ENCODE results near the gene QRICH1. TPM values are rescaled to one million over a fixed set of nuclear protein-coding genes. Genes with fewer than 3 reads are reported as not detected.

Gene QRICH1
- total RNA-seq, 1 donor from 2014 or later = 77.5 TPM

- no peak for DNase-seq (ENCODE audit: low spot score)
- TF ChIP-seq CTCF (IDR thresholded peaks at IDR 0.05) = no peak
- no peak overlapping the region for H3K27ac Mint-ChIP-seq (ENCODE audit: unreplicated experiment)
- peaks cover 18% of the 10 kb centered on the region for H3K36me3 Mint-ChIP-seq (ENCODE audit: low read depth)
- H3K27me3 Mint-ChIP-seq (ENCODE audit: low read depth) = no peaks in the 10 kb centered on the region
- no peaks in the 10 kb centered on the region for H3K9me3 Mint-ChIP-seq (ENCODE audit: low read depth)
- H3K4me3 Mint-ChIP-seq (ENCODE audit: unreplicated experiment) = no peak overlapping the region
- peaks cover 10% of the 10 kb centered on the region for H3K4me1 Mint-ChIP-seq (ENCODE audit: low read depth)
Measured at GRCh38 chr3:49034650-49035049, 59.2 kb downstream of the QRICH1 start.

GRCh38 chr3:49032646-49033304, 61.1 kb downstream of the QRICH1 start:
- no peak overlapping the region for H3K27ac Mint-ChIP-seq (ENCODE audit: unreplicated experiment)
- H3K36me3 Mint-ChIP-seq (ENCODE audit: low read depth) = peaks cover 20% of the 10 kb centered on the region

GRCh38 chr3:49030321-49030720, 63.5 kb downstream of the QRICH1 start:
- no peak overlapping the region for H3K4me3 Mint-ChIP-seq (ENCODE audit: unreplicated experiment)
- H3K27me3 Mint-ChIP-seq (ENCODE audit: low read depth) = no peaks in the 10 kb centered on the region
- DNase-seq (ENCODE audit: low spot score) = peak; percentile 52
- no peaks in the 10 kb centered on the region for H3K9me3 Mint-ChIP-seq (ENCODE audit: low read depth)
- peaks cover 26% of the 10 kb centered on the region for H3K36me3 Mint-ChIP-seq (ENCODE audit: low read depth)
- peak overlapping the region; percentile 51 for H3K27ac Mint-ChIP-seq (ENCODE audit: unreplicated experiment)
- H3K4me1 Mint-ChIP-seq (ENCODE audit: low read depth) = peaks cover 46% of the 10 kb centered on the region
- no peak for TF ChIP-seq CTCF (IDR thresholded peaks at IDR 0.05)

More at GRCh38 chr3:49032646-49033304, 61.1 kb downstream of the QRICH1 start:
- H3K27me3 Mint-ChIP-seq (ENCODE audit: low read depth) = no peaks in the 10 kb centered on the region
- TF ChIP-seq CTCF (IDR thresholded peaks at IDR 0.05) = no peak
- DNase-seq (ENCODE audit: low spot score) = peak; percentile 34
- H3K9me3 Mint-ChIP-seq (ENCODE audit: low read depth) = no peaks in the 10 kb centered on the region
- H3K4me3 Mint-ChIP-seq (ENCODE audit: unreplicated experiment) = no peak overlapping the region
- peaks cover 27% of the 10 kb centered on the region for H3K4me1 Mint-ChIP-seq (ENCODE audit: low read depth)

GRCh38 chr3:49029563-49029884, 64.3 kb downstream of the QRICH1 start:
- Mint-ChIP-seq H3K4me1 (ENCODE audit: low read depth) (peaks cover 47% of the 10 kb centered on the region), H3K27me3 (ENCODE audit: low read depth) (no peaks in the 10 kb centered on the region), H3K36me3 (ENCODE audit: low read depth) (peaks cover 29% of the 10 kb centered on the region), H3K27ac (ENCODE audit: unreplicated experiment) (peak overlapping the region; percentile 99), H3K9me3 (ENCODE audit: low read depth) (no peaks in the 10 kb centered on the region), H3K4me3 (ENCODE audit: unreplicated experiment) (peak overlapping the region; percentile 94)
- DNase-seq (ENCODE audit: low spot score) = no peak
- TF ChIP-seq CTCF (IDR thresholded peaks at IDR 0.05) = no peak

GRCh38 chr3:49028673-49029562, 65.0 kb downstream of the QRICH1 start, which contains the start of gene IMPDH2:
Gene IMPDH2 (minus strand): TSS chr3:49029398. CDS start chr3:49029350, 48 bp downstream.
- Mint-ChIP-seq H3K27ac (ENCODE audit: unreplicated experiment) (peak within 1 kb of the TSS; percentile 99), H3K36me3 (ENCODE audit: low read depth) (peaks cover 33% of the 10 kb centered on the region), H3K4me1 (ENCODE audit: low read depth) (peaks cover 50% of the 10 kb centered on the region), H3K9me3 (ENCODE audit: low read depth) (no peaks in the 10 kb centered on the region), H3K4me3 (ENCODE audit: unreplicated experiment) (peak within 1 kb of the TSS; percentile 94), H3K27me3 (ENCODE audit: low read depth) (no peaks in the 10 kb centered on the region)
- DNase-seq (ENCODE audit: low spot score) = peak; percentile 97
- peak; percentile 53 for TF ChIP-seq CTCF (IDR thresholded peaks at IDR 0.05)

Data from chondrocyte (in vitro differentiated cells).